GM12878 (cell line): Measurements from ENCODE around the gene HIVEP2. TPM values are rescaled to one million over a fixed set of nuclear protein-coding genes. Genes with fewer than 3 reads are reported as not detected.

ENCODE experiments used
- ATF2 ChIP-seq: IDR thresholded peaks from 2 replicates; pipeline ENCODE4 v1.6.1; 2012; ENCODE audit warnings: low read length, inconsistent platforms
- E2F8 ChIP-seq: fragments of 450-650 bp; IDR thresholded peaks from 2 replicates; pipeline ENCODE4 v1.6.1; 2018; ENCODE audit warnings: mild to moderate bottlenecking, low read depth, moderate library complexity; ENCODE audit not compliant: partially characterized antibody
- ELK1 ChIP-seq: IDR thresholded peaks from 2 replicates; pipeline ENCODE4 v1.6.1; 2012; ENCODE audit warnings: low read depth, low read length, improper control_type of control experiment
- EP300 ChIP-seq, 2 experiments: fragments of 150-350 bp in 1 of 2; IDR thresholded peaks; 2 replicates each; pipeline ENCODE4 v1.6.1; 2011 to 2012; ENCODE audit warnings: low read depth in 2 of 2, low read length in 2 of 2, borderline replicate concordance in 1 of 2, improper control_type of control experiment in 1 of 2, inconsistent platforms in 1 of 2; ENCODE audit not compliant: control insufficient read depth in 1 of 2
- FOXM1 ChIP-seq: IDR thresholded peaks from 2 replicates; pipeline ENCODE4 v1.6.1; 2012; ENCODE audit warnings: low read depth, mild to moderate bottlenecking, inconsistent platforms, low read length, moderate library complexity
- JUNB ChIP-seq: IDR thresholded peaks from 2 replicates; pipeline ENCODE4 v1.6.1; 2016; ENCODE audit warnings: antibody characterized with exemption, mild to moderate bottlenecking
- MTA3 ChIP-seq: IDR thresholded peaks from 2 replicates; pipeline ENCODE4 v1.6.1; 2012; ENCODE audit warnings: low read length, inconsistent platforms, borderline replicate concordance
- RELB ChIP-seq: fragments of 450-650 bp; IDR thresholded peaks from 2 replicates; pipeline ENCODE4 v1.6.1; 2017; ENCODE audit warnings: low read depth, mild to moderate bottlenecking, moderate library complexity
- polyA plus RNA-seq, 11 experiments: library from polyadenylated mRNA; depleted of rRNA in 4 of 11; unstranded in 6 of 11; stranded (reverse) in 5 of 11; fragments of >200 nt; fragmentation: Nextera tagmentation in 4 of 11; fragmentation: Illumina TruSeq in 1 of 11; extraction: Ambion mirVana in 4 of 11; extraction: Trizol in 1 of 11; gene quantifications; 1 replicate in 1 of 11; 2 replicates in 10 of 11; pipeline versions ENCODE4 v1.2.1 to v1.2.3, GENCODE V29; 2011 to 2016; ENCODE audit warnings: inconsistent platforms in 2 of 11, missing spikeins in 2 of 11, low read depth in 1 of 11
- total RNA-seq, 4 experiments: library from RNA; depleted of rRNA in 3 of 4; stranded (reverse); fragments of >200 nt in 3 of 4; fragmentation: Illumina TruSeq in 1 of 4; extraction: Trizol in 1 of 4; gene quantifications; 2 replicates each; pipeline versions ENCODE4 v1.2.1 to v1.2.3, GENCODE V29; 2013 to 2021
- TF ChIP-seq, protein P1 (sequence below): fragments of 450-650 bp; IDR thresholded peaks from 2 replicates; pipeline ENCODE4 v1.6.1; 2017; ENCODE audit warnings: mild to moderate bottlenecking, moderate library complexity

Gene HIVEP2
- total and polyA plus RNA-seq, 10 of the 15 experiments (the other 5 are each of a cell fraction or from before 2014, with no cell fraction given), result 1.2 to 15.7 (median 10.2) TPM

DNA sequence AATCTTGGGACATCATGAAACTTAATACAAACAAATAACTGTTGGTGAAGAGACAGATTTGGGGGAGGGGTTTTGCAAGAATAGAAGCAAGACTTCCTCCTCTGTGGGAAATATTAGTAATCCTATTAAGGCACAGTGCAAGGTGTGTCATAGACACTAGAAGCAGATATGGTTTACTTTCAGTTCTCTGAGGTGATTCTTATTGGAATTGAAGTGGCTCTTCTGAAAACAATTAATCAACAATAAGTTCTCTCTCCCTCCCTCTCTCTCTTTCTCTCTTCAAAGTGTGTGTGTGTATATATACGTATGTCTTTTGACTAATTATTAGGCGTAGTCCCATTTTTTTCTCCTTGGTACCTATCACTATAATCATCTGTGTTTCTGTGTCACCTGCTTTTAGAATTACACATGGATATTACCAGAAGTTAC, 99.8 kb downstream of the HIVEP2 start (continued):
- TF ChIP-seq, protein P1, sequence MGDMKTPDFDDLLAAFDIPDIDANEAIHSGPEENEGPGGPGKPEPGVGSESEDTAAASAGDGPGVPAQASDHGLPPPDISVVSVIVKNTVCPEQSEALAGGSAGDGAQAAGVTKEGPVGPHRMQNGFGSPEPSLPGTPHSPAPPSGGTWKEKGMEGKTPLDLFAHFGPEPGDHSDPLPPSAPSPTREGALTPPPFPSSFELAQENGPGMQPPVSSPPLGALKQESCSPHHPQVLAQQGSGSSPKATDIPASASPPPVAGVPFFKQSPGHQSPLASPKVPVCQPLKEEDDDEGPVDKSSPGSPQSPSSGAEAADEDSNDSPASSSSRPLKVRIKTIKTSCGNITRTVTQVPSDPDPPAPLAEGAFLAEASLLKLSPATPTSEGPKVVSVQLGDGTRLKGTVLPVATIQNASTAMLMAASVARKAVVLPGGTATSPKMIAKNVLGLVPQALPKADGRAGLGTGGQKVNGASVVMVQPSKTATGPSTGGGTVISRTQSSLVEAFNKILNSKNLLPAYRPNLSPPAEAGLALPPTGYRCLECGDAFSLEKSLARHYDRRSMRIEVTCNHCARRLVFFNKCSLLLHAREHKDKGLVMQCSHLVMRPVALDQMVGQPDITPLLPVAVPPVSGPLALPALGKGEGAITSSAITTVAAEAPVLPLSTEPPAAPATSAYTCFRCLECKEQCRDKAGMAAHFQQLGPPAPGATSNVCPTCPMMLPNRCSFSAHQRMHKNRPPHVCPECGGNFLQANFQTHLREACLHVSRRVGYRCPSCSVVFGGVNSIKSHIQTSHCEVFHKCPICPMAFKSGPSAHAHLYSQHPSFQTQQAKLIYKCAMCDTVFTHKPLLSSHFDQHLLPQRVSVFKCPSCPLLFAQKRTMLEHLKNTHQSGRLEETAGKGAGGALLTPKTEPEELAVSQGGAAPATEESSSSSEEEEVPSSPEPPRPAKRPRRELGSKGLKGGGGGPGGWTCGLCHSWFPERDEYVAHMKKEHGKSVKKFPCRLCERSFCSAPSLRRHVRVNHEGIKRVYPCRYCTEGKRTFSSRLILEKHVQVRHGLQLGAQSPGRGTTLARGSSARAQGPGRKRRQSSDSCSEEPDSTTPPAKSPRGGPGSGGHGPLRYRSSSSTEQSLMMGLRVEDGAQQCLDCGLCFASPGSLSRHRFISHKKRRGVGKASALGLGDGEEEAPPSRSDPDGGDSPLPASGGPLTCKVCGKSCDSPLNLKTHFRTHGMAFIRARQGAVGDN, result peak; percentile 47; the same call in 1 of the 2 replicates
- TF ChIP-seq ATF2 (peak; percentile 72), FOXM1 (peak; percentile 73), MTA3 (0 out of 2 replicates have a peak, but pooled peaks have one; percentile 38), JUNB (peak; percentile 40), EP300 (IDR thresholded peaks at IDR 0.05; ENCODE audit: borderline replicate concordance in 1 of 2, control insufficient read depth in 1 of 2, low read depth in 2 of 2, low read length in 2 of 2) (peak; percentile 66 to 86; a peak in 3 of 4 replicates), RELB (peak; percentile 64), E2F8 (no peak), ELK1 (no peak)
